Measurements from ENCODE around the gene AP1B1.

The AP1B1 gene

DNA sequence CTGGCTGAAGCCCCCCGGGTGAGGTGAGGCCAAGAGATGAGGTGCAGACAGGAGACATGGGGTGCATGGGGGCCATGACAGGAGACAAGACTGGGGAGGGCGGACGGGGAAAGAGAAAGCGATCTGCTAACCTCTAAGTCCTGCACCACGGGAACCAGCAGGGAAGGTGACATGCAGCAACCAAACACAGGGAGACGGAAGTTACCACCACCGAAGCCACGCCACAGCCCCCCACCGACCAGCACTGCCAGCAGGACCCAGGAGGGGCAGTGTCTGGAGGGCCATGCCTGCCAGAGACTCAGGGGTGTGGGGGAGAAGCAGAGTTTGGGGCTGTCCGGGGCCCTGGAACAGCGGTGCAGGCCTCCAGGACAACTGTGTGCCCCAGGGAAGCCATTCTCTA, 58.8 kb downstream of the AP1B1 start:
- TF ChIP-seq, protein P1, sequence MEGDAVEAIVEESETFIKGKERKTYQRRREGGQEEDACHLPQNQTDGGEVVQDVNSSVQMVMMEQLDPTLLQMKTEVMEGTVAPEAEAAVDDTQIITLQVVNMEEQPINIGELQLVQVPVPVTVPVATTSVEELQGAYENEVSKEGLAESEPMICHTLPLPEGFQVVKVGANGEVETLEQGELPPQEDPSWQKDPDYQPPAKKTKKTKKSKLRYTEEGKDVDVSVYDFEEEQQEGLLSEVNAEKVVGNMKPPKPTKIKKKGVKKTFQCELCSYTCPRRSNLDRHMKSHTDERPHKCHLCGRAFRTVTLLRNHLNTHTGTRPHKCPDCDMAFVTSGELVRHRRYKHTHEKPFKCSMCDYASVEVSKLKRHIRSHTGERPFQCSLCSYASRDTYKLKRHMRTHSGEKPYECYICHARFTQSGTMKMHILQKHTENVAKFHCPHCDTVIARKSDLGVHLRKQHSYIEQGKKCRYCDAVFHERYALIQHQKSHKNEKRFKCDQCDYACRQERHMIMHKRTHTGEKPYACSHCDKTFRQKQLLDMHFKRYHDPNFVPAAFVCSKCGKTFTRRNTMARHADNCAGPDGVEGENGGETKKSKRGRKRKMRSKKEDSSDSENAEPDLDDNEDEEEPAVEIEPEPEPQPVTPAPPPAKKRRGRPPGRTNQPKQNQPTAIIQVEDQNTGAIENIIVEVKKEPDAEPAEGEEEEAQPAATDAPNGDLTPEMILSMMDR (IDR thresholded peaks at IDR 0.05) = no peak
- no peaks in the 10 kb centered on the region for H3K27me3 ChIP-seq
- H3K4me1 ChIP-seq (ENCODE audit: control insufficient read depth in 1 of 2, insufficient read depth in 1 of 2, low read depth in 1 of 2, low read length in 1 of 2) = no peaks in the 10 kb centered on the region
- no peak overlapping the region for H3K4me3 ChIP-seq (ENCODE audit: low read depth in 1 of 2, low read length in 1 of 2)
- no peaks in the 10 kb centered on the region for H3K9me3 ChIP-seq
- no peak overlapping the region for H3K27ac ChIP-seq
- H3K36me3 ChIP-seq = peaks cover 92% of the 10 kb centered on the region

GRCh38 chr22:29328566-29329500, 59.5 kb downstream of the AP1B1 start:
- Histone ChIP-seq H3K9me3 (no peaks in the 10 kb centered on the region), H3K4me3 (ENCODE audit: low read depth in 1 of 2, low read length in 1 of 2) (no peak overlapping the region), H3K27ac (no peak overlapping the region), H3K27me3 (no peaks in the 10 kb centered on the region), H3K4me1 (ENCODE audit: control insufficient read depth in 1 of 2, insufficient read depth in 1 of 2, low read depth in 1 of 2, low read length in 1 of 2) (no peaks in the 10 kb centered on the region), H3K36me3 (peaks cover 85% of the 10 kb centered on the region)
- TF ChIP-seq, protein P1 (IDR thresholded peaks at IDR 0.05) = no peak

GRCh38 chr22:29328055-29328454, 60.3 kb downstream of the AP1B1 start:
- Histone ChIP-seq H3K4me1 (ENCODE audit: control insufficient read depth in 1 of 2, insufficient read depth in 1 of 2, low read depth in 1 of 2, low read length in 1 of 2) (no peaks in the 10 kb centered on the region), H3K9me3 (no peaks in the 10 kb centered on the region), H3K27me3 (no peaks in the 10 kb centered on the region), H3K36me3 (peaks cover 77% of the 10 kb centered on the region), H3K27ac (no peak overlapping the region), H3K4me3 (ENCODE audit: low read depth in 1 of 2, low read length in 1 of 2) (no peak overlapping the region)
- TF ChIP-seq, protein P1 (IDR thresholded peaks at IDR 0.05) = no peak

DNA sequence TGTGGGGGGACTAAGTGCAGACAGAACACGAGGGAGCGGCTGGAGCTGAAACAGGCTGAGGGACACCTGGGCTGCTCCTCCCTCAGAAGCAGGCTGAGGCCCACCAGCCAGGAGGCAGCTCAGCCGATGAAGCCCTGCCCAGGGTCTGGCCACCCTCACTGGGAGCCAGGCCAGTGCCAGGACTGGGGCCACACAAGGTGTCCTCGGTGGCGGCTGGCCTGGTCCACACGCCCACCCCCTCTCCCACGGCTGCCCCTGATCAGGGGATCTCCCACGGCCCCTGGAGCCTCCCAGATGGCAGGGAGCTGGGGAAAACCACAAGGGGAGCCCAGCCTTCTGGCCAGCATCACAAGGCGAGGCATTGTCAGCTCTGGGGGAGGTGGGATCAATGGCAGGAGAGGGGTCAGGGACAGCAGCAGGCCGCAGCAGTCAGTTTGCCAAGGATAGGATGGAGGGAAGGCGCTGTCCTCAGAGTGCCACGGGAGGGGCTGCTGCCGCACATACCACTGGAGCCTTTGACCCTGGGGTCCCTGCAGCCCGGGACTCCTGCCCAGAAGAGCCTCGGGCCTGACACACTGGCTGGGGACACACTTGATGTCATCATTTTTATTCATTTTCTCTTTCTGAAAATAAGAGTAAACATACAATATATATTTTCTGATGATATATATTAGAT, 61.1 kb downstream of the AP1B1 start:
- Histone ChIP-seq H3K9me3 (no peaks in the 10 kb centered on the region), H3K4me3 (ENCODE audit: low read depth in 1 of 2, low read length in 1 of 2) (no peak overlapping the region), H3K27ac (no peak overlapping the region), H3K4me1 (ENCODE audit: control insufficient read depth in 1 of 2, insufficient read depth in 1 of 2, low read depth in 1 of 2, low read length in 1 of 2) (no peaks in the 10 kb centered on the region), H3K36me3 (peaks cover 69% of the 10 kb centered on the region), H3K27me3 (no peaks in the 10 kb centered on the region)
- TF ChIP-seq, protein P1 (IDR thresholded peaks at IDR 0.05) = no peak

DNA sequence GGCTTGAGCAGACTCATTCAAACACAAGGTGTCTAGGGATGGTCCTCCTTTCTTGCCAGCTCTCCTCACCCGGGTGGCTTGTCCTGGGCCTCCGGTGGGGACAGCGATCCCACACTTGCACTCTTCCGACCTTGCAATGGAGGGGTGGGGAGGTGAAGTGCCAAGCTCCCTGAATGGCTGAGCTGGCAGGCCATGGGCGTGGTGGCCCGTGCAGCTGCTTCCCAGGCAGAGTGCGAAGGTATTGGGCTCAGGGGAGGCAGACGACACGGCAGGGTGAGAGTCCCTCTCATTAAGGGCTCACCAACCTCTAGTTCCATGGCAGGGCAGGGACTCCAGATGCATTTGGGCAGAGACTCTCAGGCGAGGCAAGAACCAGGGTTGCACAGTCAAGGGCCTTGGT, 61.9 kb downstream of the AP1B1 start:
- TF ChIP-seq, protein P1 (IDR thresholded peaks at IDR 0.05) = no peak
- no peaks in the 10 kb centered on the region for H3K27me3 ChIP-seq
- H3K4me3 ChIP-seq (ENCODE audit: low read depth in 1 of 2, low read length in 1 of 2) = no peak overlapping the region
- H3K36me3 ChIP-seq = peaks cover 61% of the 10 kb centered on the region
- no peaks in the 10 kb centered on the region for H3K4me1 ChIP-seq (ENCODE audit: control insufficient read depth in 1 of 2, insufficient read depth in 1 of 2, low read depth in 1 of 2, low read length in 1 of 2)
- no peaks in the 10 kb centered on the region for H3K9me3 ChIP-seq
- no peak overlapping the region for H3K27ac ChIP-seq
